Neural crest cell (in vitro differentiated cells): ENCODE measurements around the gene FZD8. TPM values are rescaled to one million over a fixed set of nuclear protein-coding genes. Genes with fewer than 3 reads are reported as not detected.

Experiments
- DNase-seq: peaks from one replicate; pipeline ENCODE4 v3.0.0; 2021; ENCODE audit warnings: low read depth, mixed read lengths, low spot score
- H3K27ac Mint-ChIP-seq: one replicate; pipeline ENCODE4 v1.8.0; 2021; ENCODE audit warnings: mild to moderate bottlenecking, mixed read lengths; ENCODE audit not compliant: unreplicated experiment
- H3K27me3 Mint-ChIP-seq: 2 replicates; pipeline ENCODE4 v1.8.0; 2021; ENCODE audit warnings: low read depth, mild to moderate bottlenecking, mixed read lengths
- H3K36me3 Mint-ChIP-seq: 2 replicates; pipeline ENCODE4 v1.8.0; 2021; ENCODE audit warnings: low read depth, mild to moderate bottlenecking, mixed read lengths
- H3K4me1 Mint-ChIP-seq: 2 replicates; pipeline ENCODE4 v1.8.0; 2021; ENCODE audit warnings: mixed read lengths
- H3K4me3 Mint-ChIP-seq: one replicate; pipeline ENCODE4 v1.8.0; 2021; ENCODE audit warnings: mild to moderate bottlenecking, mixed read lengths
- H3K9me3 Mint-ChIP-seq: 2 replicates; pipeline ENCODE4 v1.8.0; 2021; ENCODE audit warnings: mixed read lengths
- CTCF ChIP-seq: fragments of 200-600 bp; sonication (generic); conservative IDR thresholded peaks from 2 replicates; pipeline ENCODE4 v1.5.0; 2021; ENCODE audit warnings: antibody characterized with exemption, mild to moderate bottlenecking
- total RNA-seq: library from RNA; stranded (reverse); gene quantifications from 2 replicates; pipeline ENCODE4 v1.2.1, GENCODE V29; 2021

The FZD8 gene
- total RNA-seq, 1 donor from 2014 or later = 3.7 TPM

- H3K27ac Mint-ChIP-seq = no peak overlapping the region
- H3K9me3 Mint-ChIP-seq = peaks cover 5% of the 10 kb centered on the region
- H3K4me1 Mint-ChIP-seq = no peaks in the 10 kb centered on the region
- DNase-seq = no peak
- H3K4me3 Mint-ChIP-seq = no peak overlapping the region
- peaks cover 3% of the 10 kb centered on the region for H3K27me3 Mint-ChIP-seq
- no peaks in the 10 kb centered on the region for H3K36me3 Mint-ChIP-seq
- TF ChIP-seq CTCF = no peak
These were observed 53.3 kb downstream of the FZD8 start for GRCh38 chr10:35588836-35589235.

Other genes with a start within 250 kb of the FZD8 start
- not detected in 2 replicates for gene GJD4, start 37.0 kb downstream of the FZD8 start, total RNA-seq